PC-3 (cell line): ENCODE data around the gene ZNF860. TPM values are rescaled to one million over a fixed set of nuclear protein-coding genes. Genes with fewer than 3 reads are reported as not detected.

Source experiments
- ATAC-seq: fragments of 200-7000 bp; cut with Tn5 transposase; 2 replicates; pipeline ENCODE4 v1.9.1; 2020; ENCODE audit warnings: mild to moderate bottlenecking, moderate library complexity
- BruUV-seq: library from RNA; stranded (reverse); fragments of 400-500 nt; replicated peaks from 2 replicates; lab custom pipeline; 2021; lab: Mats Ljungman, UMichigan
- CTCF ChIA-PET: fragments of 300-600 bp; sonication (Branson Sonifier 250); formaldehyde crosslinking; loops from one replicate; lab custom pipeline; 2022; ENCODE audit warnings: antibody characterized with exemption; lab: Charles Lee
- POLR2A ChIA-PET: fragments of 300-600 bp; sonication (Branson Sonifier 250); formaldehyde crosslinking; loops from one replicate; lab custom pipeline; 2022; ENCODE audit warnings: antibody characterized with exemption; ENCODE audit not compliant: unreplicated experiment; lab: Charles Lee
- DNase-seq: peaks from one replicate; pipeline ENCODE4 v3.0.0-alpha.2; 2015
- H2AFZ ChIP-seq: fragments of 300-600 bp; sonication (generic); 2 replicates; pipeline ENCODE4 v1.6.0; 2016; ENCODE audit warnings: antibody characterized with exemption, low read length
- H3F3A ChIP-seq: fragments of 300-600 bp; sonication (generic); one replicate; pipeline ENCODE4 v1.6.0; 2017; ENCODE audit warnings: antibody characterized with exemption, low read length, control low read depth, mild to moderate bottlenecking; ENCODE audit not compliant: unreplicated experiment
- H3K27ac ChIP-seq: fragments of 300-600 bp; sonication (generic); 2 replicates; pipeline ENCODE4 v1.5.1; 2016; ENCODE audit warnings: mild to moderate bottlenecking, low read length
- H3K27me3 ChIP-seq: fragments of 300-600 bp; sonication (generic); 2 replicates; pipeline ENCODE4 v1.6.1; 2016; ENCODE audit warnings: low read length, mixed read lengths
- H3K36me3 ChIP-seq: fragments of 300-600 bp; sonication (generic); 2 replicates; pipeline ENCODE4 v1.6.1; 2016; ENCODE audit warnings: low read depth, mixed run types, low read length, mixed read lengths
- H3K4me1 ChIP-seq: fragments of 300-600 bp; sonication (generic); 2 replicates; pipeline ENCODE4 v1.5.1; 2016; ENCODE audit warnings: low read length; ENCODE audit not compliant: insufficient read depth
- H3K4me2 ChIP-seq: fragments of 300-600 bp; sonication (generic); 2 replicates; pipeline ENCODE4 v1.6.0; 2016; ENCODE audit warnings: low read length
- H3K4me3 ChIP-seq: fragments of 300-600 bp; sonication (generic); 2 replicates; pipeline ENCODE4 v1.5.1; 2016; ENCODE audit warnings: mild to moderate bottlenecking, low read length, mixed read lengths
- H3K79me2 ChIP-seq: fragments of 300-600 bp; sonication (generic); 2 replicates; pipeline ENCODE4 v1.6.1; 2017; ENCODE audit warnings: low read length, mixed read lengths
- H3K9ac ChIP-seq: fragments of 300-600 bp; sonication (generic); 2 replicates; pipeline ENCODE4 v1.6.0; 2016; ENCODE audit warnings: mild to moderate bottlenecking, low read length
- H3K9me2 ChIP-seq: fragments of 300-600 bp; sonication (generic); replicated peaks from 2 replicates; pipeline ENCODE4 v1.6.1; 2016; ENCODE audit warnings: mixed run types, low read length, mixed read lengths
- H3K9me3 ChIP-seq: fragments of 300-600 bp; sonication (generic); 2 replicates; pipeline ENCODE4 v1.6.1; 2016; ENCODE audit warnings: low read length, mixed read lengths
- H4K20me1 ChIP-seq: fragments of 300-600 bp; sonication (generic); 2 replicates; pipeline ENCODE4 v1.6.1; 2016; ENCODE audit warnings: low read length, mixed read lengths
- CTCF ChIP-seq: fragments of 300-600 bp; sonication (generic); conservative IDR thresholded peaks from 2 replicates; pipeline ENCODE4 v1.5.1; 2017; ENCODE audit warnings: antibody characterized with exemption, low read depth, mild to moderate bottlenecking, low read length
- EZH2 ChIP-seq: fragments of 300-600 bp; sonication (generic); IDR thresholded peaks from one replicate; pipeline ENCODE4 v1.6.1; 2017; ENCODE audit warnings: antibody characterized with exemption, mild to moderate bottlenecking, low read length; ENCODE audit not compliant: unreplicated experiment
- EZH2phosphoT487 ChIP-seq: fragments of 300-600 bp; sonication (generic); IDR thresholded peaks from 2 replicates; pipeline ENCODE4 v1.6.1; 2018; ENCODE audit warnings: mild to moderate bottlenecking, antibody characterized with exemption, low read length, borderline replicate concordance
- intact Hi-C: fragments of 100-400 bp; cut with micrococcal nuclease; formaldehyde crosslinking; loops from 2 replicates; pipeline ENCODE4 v1.9.0; 2023
- total RNA-seq: library from RNA; depleted of rRNA; stranded (reverse); fragments of >200 nt; gene quantifications from 2 replicates; pipeline ENCODE4 v1.2.3, GENCODE V29; 2014

Gene ZNF860
- total RNA-seq, 1 experiment from 2014 or later, result 10.5 TPM

- Histone ChIP-seq H3K27ac (no peak overlapping the region), H4K20me1 (peaks cover 9% of the 10 kb centered on the region; the same call in 1 of the 2 replicates), H2AFZ (no peak overlapping the region), H3K4me3 (no peak overlapping the region), H3K9me3 (no peaks in the 10 kb centered on the region), H3K27me3 (no peaks in the 10 kb centered on the region), H3K79me2 (peaks cover 84% of the 10 kb centered on the region), H3K9ac (no peak overlapping the region), H3K4me2 (no peak overlapping the region), H3K36me3 (peaks cover 5% of the 10 kb centered on the region; the same call in 1 of the 2 replicates), H3F3A (no peaks in the 10 kb centered on the region), H3K9me2 (no peaks in the 10 kb centered on the region), H3K4me1 (no peaks in the 10 kb centered on the region)
- ATAC-seq (no peak), DNase-seq (no peak)
- intact Hi-C loops, result no loop called here
- TF ChIP-seq CTCF, result no peak
- no peak for TF ChIP-seq EZH2phosphoT487
- no peak for TF ChIP-seq EZH2
- POLR2A ChIA-PET, result no interaction called here
- BruUV-seq, result no TSS peak
- CTCF ChIA-PET, result no interaction called here
Measured at GRCh38 chr3:31953091-31953490, 28.5 kb upstream of the ZNF860 start.

GRCh38 chr3:31953636-31954035, 27.9 kb upstream of the ZNF860 start:
- CTCF ChIA-PET, result no interaction called here
- no peak overlapping the region for H2AFZ ChIP-seq

GRCh38 chr3:31955581-31955980, 26.0 kb upstream of the ZNF860 start:
- Histone ChIP-seq H4K20me1 (peaks cover 10% of the 10 kb centered on the region; the same call in 1 of the 2 replicates), H3K4me1 (peaks cover 15% of the 10 kb centered on the region), H3K27me3 (no peaks in the 10 kb centered on the region), H2AFZ (no peak overlapping the region), H3K4me3 (no peak overlapping the region), H3K4me2 (no peak overlapping the region), H3K9me2 (no peaks in the 10 kb centered on the region), H3K36me3 (peaks cover 5% of the 10 kb centered on the region; the same call in 1 of the 2 replicates), H3F3A (no peaks in the 10 kb centered on the region), H3K79me2 (peaks cover 87% of the 10 kb centered on the region), H3K9ac (no peak overlapping the region), H3K27ac (no peak overlapping the region), H3K9me3 (no peaks in the 10 kb centered on the region)
- DNase-seq, result no peak
- CTCF ChIA-PET, result no interaction called here
- intact Hi-C loops, result no loop called here
- BruUV-seq, result no TSS peak
- TF ChIP-seq EZH2phosphoT487 (no peak), CTCF (no peak), EZH2 (no peak)
- POLR2A ChIA-PET, result no interaction called here
- no peak for ATAC-seq

More at GRCh38 chr3:31953636-31954035, 27.9 kb upstream of the ZNF860 start:
- H3K4me3 ChIP-seq, result no peak overlapping the region
- ATAC-seq (no peak), DNase-seq (no peak)
- no peaks in the 10 kb centered on the region for H3K9me3 ChIP-seq
- H3K27me3 ChIP-seq, result no peaks in the 10 kb centered on the region
- intact Hi-C loops, result no loop called here
- H3K79me2 ChIP-seq, result peaks cover 84% of the 10 kb centered on the region
- H3K4me2 ChIP-seq, result no peak overlapping the region
- no TSS peak for BruUV-seq
- H3K9me2 ChIP-seq, result no peaks in the 10 kb centered on the region
- H3K27ac ChIP-seq, result no peak overlapping the region
- peaks cover 2% of the 10 kb centered on the region for H3K4me1 ChIP-seq
- peaks cover 9% of the 10 kb centered on the region; the same call in 1 of the 2 replicates for H4K20me1 ChIP-seq
- H3F3A ChIP-seq, result no peaks in the 10 kb centered on the region
- H3K9ac ChIP-seq, result no peak overlapping the region
- POLR2A ChIA-PET, result no interaction called here
- no peak for TF ChIP-seq EZH2
- H3K36me3 ChIP-seq, result peaks cover 5% of the 10 kb centered on the region; the same call in 1 of the 2 replicates
